SK-N-MC (cell line): Measurements from ENCODE around the gene RGS7BP.

Experiments
- EZH2 ChIP-seq: fragments of 200-600 bp; sonication (generic); IDR thresholded peaks from one replicate; pipeline ENCODE4 v1.6.1; 2017; ENCODE audit warnings: antibody characterized with exemption
- POLR2AphosphoS5 ChIP-seq: IDR thresholded peaks from 2 replicates; pipeline ENCODE4 v1.6.1; 2012; ENCODE audit warnings: mild to moderate bottlenecking, low read depth, low read length, borderline replicate concordance

DNA sequence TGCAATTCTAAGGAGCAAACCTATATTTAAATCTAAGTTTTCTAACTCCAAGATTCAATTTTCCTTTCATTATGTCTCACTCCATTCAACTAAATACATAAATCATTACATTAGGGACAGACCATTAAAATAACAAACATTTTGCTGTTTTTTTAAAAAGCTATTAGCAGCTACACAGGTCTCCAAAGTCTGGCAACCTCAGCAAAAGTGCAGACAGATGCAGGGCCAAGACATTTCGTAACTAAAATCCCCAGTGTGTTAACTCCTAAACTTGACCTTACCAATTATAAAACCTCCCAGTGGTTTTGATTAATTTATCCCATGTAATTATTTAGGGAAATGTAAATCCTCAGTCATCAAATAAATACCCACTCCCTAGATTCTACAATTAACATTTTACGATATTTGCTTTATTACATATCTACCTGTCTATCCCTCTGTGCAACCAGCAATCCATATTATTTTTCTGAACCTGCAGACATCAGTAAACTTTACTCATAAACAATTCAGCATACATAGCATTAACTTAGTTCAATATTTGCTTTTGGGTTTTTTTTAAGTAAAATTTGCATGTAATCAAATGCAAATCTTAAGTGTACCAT is 64.7 kb downstream of the RGS7BP start:
- no peak for TF ChIP-seq EZH2
- no peak for TF ChIP-seq POLR2AphosphoS5
